D341Med (cell line): ENCODE measurements around the gene POMGNT1.
"Not testable (repeated sequence)": the region's sequence is repeated elsewhere in the genome, so short reads cannot be mapped to it uniquely, and the experiment has no call there.

Experiments
- DNase-seq: peaks from one replicate; pipeline ENCODE4 v3.0.0; 2012; ENCODE audit warnings: low spot score

The POMGNT1 gene

DNA sequence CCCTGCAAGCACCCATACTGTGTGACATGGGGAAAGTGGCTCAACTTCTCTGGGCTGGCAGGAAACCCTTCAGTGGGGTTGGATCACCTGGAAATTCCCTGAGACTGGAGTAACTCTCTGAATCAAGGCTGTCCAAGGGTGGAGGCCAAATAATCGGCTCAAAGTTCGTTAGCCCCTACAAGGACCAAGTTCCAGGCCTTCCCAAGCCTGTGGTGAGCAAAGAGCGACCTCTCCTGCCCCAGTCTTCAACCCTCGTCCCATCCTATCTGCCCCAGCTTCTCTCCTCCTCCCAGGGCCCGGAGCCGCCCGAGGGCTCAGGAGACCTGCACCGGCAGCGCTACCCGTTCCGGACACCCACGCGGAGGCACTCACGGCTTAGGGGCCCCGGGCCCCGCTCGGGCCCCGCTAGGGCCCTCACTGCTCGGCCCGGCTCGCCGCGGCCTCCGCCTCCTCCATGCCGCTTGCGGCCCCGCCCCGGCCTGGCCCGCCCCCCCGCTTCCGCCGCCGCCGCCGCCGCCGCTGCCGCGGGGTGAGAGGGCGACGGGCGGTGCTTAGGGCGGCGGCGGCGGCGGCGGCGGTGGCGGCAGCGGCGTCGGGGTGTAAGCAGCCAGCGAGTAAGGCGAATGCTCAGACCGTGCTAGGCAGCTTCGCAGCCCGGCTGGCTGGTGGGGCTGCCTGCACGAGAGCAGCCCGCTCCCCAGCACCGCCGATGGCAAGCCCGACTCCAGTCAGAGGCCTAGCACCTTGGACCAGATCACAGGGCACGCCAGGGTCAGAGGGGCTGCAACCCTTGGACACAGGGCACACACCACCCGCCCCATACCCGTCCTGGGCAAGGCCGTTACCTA is at the start of gene POMGNT1:
TSS of gene POMGNT1 (minus strand) at position 471 of the 848 bp plus-strand sequence. CDS start 613 bp downstream, outside the sequence.
- DNase-seq = peak; percentile 95

- peak; percentile 94 for DNase-seq
These were observed 49.3 kb upstream of the POMGNT1 start, which contains the start of gene RAD54L for GRCh38 chr1:46247436-46248121. RAD54L (plus strand) TSS chr1:46247763; CDS start chr1:46248406, 643 bp downstream.

- DNase-seq = peak; percentile 56
These were observed 48.6 kb upstream of the POMGNT1 start for GRCh38 chr1:46246548-46247435.

- DNase-seq = not testable (repeated sequence)
These were observed 47.9 kb upstream of the POMGNT1 start for GRCh38 chr1:46246136-46246535.

- DNase-seq = peak; percentile 45
These were observed 46.6 kb upstream of the POMGNT1 start for GRCh38 chr1:46244656-46245371.

DNA sequence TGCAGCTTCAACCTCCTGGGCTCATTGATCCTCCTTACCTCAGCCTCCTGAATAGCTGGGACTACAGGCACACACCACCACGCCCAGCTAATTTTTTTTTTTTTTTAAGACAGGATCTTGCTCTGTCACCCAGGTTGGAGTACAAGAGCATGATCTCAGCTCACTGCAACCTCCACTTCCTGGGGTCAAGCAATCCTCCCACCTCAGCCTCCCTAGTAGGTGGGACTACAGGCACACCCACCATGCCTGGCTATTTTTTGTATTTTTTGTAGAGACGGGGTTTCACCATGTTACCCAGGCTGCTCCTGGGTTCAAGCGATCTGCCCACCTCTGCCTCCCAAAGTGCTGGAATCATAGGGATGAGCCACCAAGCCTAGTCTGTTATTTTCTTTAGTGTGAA is 45.6 kb upstream of the POMGNT1 start:
- not testable (repeated sequence) for DNase-seq

DNA sequence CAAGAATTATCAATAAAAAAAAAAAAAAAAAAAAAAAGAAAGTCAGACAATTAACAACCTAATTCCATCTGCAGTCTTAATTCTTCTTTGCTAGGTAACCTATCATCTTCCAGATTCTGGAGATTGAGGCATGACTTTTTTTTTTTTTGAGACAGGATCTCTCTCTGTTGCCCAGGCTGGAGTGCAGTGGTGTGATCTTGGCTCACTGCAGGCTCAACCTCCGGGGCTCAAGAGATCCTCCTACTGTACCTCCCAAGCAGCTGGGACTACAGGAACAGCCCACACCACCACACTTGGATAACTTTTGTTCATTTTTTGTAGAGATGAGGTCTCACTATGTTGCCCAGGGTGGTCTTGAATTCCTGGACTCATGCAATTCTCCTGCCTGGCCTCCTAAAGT is 44.7 kb upstream of the POMGNT1 start:
- DNase-seq = no peak

- DNase-seq = not testable (repeated sequence)
These were observed 43.5 kb upstream of the POMGNT1 start for GRCh38 chr1:46241733-46242132.

GRCh38 chr1:46238865-46239264 is 40.6 kb upstream of the POMGNT1 start:
- DNase-seq = not testable (repeated sequence)

GRCh38 chr1:46236882-46237281 is 38.6 kb upstream of the POMGNT1 start:
- no peak for DNase-seq

DNA sequence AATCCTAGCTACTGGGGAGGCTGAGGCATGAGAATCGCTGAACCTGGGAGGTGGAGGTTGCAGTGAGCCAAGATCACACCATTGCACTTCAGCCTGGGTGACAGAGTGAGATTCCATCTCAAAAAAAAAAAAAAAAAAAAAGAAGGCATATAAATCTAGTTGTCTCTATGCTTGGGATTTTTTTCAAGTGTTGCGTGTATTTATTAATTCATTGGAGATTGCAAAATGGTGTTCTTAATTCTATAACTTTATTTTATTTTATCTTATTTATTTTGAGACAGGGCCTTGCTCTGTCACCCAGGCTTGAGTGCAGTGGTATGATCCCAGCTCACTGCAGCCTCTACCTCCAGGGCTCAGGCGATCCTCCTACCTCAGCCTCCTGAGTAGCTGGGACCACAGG is 33.0 kb upstream of the POMGNT1 start:
- not testable (repeated sequence) for DNase-seq

DNA sequence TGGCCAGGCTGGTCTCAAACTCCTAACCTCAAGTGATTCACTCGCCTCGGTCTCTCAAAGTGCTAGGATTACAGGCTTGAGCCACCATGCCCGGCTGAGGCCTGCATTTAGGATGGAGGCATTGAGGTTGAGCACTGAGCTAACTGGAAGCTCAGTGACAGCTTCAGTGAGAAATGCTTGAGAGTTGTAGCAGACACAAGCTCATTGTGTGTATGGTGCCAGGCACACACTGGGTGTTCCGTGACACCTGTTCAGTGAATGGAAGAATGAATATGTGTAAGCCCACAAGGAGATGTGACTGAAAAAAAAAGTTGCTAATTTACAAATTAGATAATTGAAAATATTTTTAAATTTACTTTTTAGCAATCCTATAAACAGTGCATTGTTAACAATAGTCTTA is 26.7 kb upstream of the POMGNT1 start:
- no peak for DNase-seq

DNA sequence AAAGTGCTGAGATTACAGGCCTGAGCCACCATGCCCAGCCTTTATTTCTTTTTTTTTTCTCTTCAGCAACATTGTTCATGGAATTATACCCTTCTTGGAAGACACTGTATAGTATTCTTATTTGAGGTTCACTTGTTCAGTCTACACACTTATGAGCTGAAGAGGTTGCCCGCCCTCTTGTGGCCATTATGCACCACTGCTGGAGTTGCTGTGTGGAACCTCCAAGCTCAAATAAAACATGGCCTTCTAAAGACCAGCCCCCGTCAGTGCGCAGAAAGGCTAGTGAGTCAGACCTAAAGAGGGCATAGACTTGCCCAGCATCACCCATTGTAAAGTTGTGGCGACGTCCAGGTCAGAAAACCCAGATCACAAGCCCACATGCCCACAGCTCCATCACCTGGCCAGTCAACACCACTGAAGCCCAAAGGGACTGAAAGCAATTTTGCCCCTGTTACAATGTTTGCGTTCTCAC is 25.3 kb upstream of the POMGNT1 start:
- peak; percentile 70 for DNase-seq

DNA sequence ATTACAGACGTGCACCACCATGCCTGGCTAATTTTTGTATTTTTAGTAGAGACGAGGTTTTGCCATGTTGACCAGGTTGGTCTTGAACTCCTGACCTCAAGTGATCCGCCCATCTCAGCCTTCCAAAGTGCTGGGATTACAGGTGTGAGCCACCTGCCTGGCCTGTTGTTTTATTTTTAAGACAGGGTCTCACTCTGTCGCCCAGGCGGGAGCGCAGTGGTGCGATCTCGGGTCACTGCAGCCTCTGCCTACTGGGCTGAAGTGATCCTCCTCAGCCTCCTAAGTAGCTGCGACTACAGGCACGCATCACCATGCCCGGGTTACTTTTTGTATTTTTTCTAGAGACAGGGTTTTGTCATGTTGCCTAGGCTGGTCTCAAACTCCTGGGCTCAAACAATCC is 24.8 kb upstream of the POMGNT1 start:
- not testable (repeated sequence) for DNase-seq

GRCh38 chr1:46221749-46222148 is 23.5 kb upstream of the POMGNT1 start:
- DNase-seq = no peak

DNA sequence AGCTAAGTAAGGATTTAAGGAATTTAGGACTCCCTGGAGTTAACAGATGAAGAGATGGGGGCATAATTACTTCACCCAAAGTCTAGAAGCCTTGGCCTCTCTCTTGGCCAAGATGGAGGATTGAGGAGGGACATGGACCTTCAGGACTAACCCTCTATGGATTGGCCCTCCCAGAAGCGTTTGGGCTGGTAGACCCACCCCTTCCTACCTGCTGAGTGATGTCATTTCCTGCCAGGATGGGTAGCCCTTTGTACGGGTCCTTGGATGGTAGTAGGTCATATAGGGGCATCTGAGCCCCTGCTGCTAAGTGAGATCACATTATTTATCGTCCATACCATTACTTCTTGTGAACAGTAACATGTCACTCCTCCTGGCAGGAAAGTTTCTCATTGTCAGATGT is 22.6 kb upstream of the POMGNT1 start:
- DNase-seq = no peak

GRCh38 chr1:46219551-46220520 is 21.6 kb upstream of the POMGNT1 start:
- DNase-seq = no peak

- no peak for DNase-seq
These were observed 20.2 kb upstream of the POMGNT1 start for GRCh38 chr1:46218443-46218842.

DNA sequence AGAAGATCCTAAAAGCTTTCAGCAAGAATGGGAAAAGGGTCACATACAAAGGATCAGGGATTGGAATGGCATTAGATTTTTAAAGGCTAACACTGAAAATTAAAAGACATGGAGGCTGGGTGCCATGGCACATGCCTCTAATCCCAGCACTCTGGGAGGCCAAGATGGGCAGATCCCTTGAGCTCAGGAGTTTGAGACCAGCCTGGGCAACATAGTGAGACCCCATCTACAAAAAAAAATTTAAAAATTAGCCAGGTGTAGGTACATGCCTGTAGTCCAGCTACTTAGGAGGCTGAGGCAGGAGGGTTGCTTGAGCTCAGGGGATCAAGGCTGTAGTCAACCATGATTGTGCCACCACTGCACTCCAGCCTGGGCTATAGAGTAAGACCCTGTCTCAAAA is 17.3 kb upstream of the POMGNT1 start:
- DNase-seq = no peak

- no peak for DNase-seq
These were observed 12.8 kb upstream of the POMGNT1 start for GRCh38 chr1:46211051-46211450.
